ENCODE measurements around the gene FOXD2.
A peak's percentile ranks its signal among the peaks of the same experiment; 100 is the strongest.

Gene FOXD2

GRCh38 chr1:47417170-47418044, 20.4 kb upstream of the FOXD2 start:
- DNase-seq (ENCODE audit: low read depth) = no peak

GRCh38 chr1:47418122-47418521, 19.7 kb upstream of the FOXD2 start:
- DNase-seq (ENCODE audit: low read depth) = no peak

GRCh38 chr1:47418681-47419325, 19.0 kb upstream of the FOXD2 start:
- DNase-seq (ENCODE audit: low read depth) = no peak

GRCh38 chr1:47420547-47420946, 17.3 kb upstream of the FOXD2 start:
- DNase-seq (ENCODE audit: low read depth) = no peak

- DNase-seq (ENCODE audit: low read depth) = no peak
Observed at GRCh38 chr1:47423872-47424271, 14.0 kb upstream of the FOXD2 start.

GRCh38 chr1:47424336-47424982, 13.4 kb upstream of the FOXD2 start:
- DNase-seq (ENCODE audit: low read depth) = no peak

- DNase-seq (ENCODE audit: low read depth) = no peak
Observed at GRCh38 chr1:47431534-47431933, 6.3 kb upstream of the FOXD2 start.

- peak; percentile 37 for DNase-seq (ENCODE audit: low read depth)
Observed at GRCh38 chr1:47432071-47433036, 5.5 kb upstream of the FOXD2 start.

- DNase-seq (ENCODE audit: low read depth) = no peak
Observed at GRCh38 chr1:47433037-47433421, 4.8 kb upstream of the FOXD2 start.

GRCh38 chr1:47433477-47434050, 4.3 kb upstream of the FOXD2 start:
- DNase-seq (ENCODE audit: low read depth) = no peak

GRCh38 chr1:47434051-47434842, 3.6 kb upstream of the FOXD2 start:
- no peak for DNase-seq (ENCODE audit: low read depth)

GRCh38 chr1:47435506-47436303, 2.1 kb upstream of the FOXD2 start:
- DNase-seq (ENCODE audit: low read depth) = no peak

GRCh38 chr1:47436304-47436978, 1.4 kb upstream of the FOXD2 start:
- peak; percentile 61 for DNase-seq (ENCODE audit: low read depth)

- DNase-seq (ENCODE audit: low read depth) = no peak
Observed at GRCh38 chr1:47436979-47437446, 831 bp upstream of the FOXD2 start.

- DNase-seq (ENCODE audit: low read depth) = no peak
Observed at GRCh38 chr1:47438165-47439016, 547 bp downstream of the FOXD2 start.

GRCh38 chr1:47439017-47439818, 1.4 kb downstream of the FOXD2 start:
- no peak for DNase-seq (ENCODE audit: low read depth)

Data from stimulated activated CD8-positive, alpha-beta memory T cell treated with anti-CD3 and anti-CD28 coated beads, Interleukin-12 subunit alpha, Interleukin-12 subunit beta, amount 100 ng/mL, for 1 hour (primary cell).